Melanocyte of skin (primary cell): Measurements from ENCODE around the gene SUZ12. TPM values are rescaled to one million over a fixed set of nuclear protein-coding genes. Genes with fewer than 3 reads are reported as not detected.

ENCODE experiments used
- small RNA-seq, 2 donors: library from RNA; depleted of rRNA; stranded (forward); fragments of <200 nt; gene quantifications; one replicate each; pipeline ENCODE3, GENCODE V24; 2012
- total RNA-seq, 2 donors: library from RNA; depleted of rRNA; stranded (reverse); fragments of >200 nt; gene quantifications; 2 replicates each; pipeline ENCODE4 v1.2.3, GENCODE V29; 2012

The SUZ12 gene
- total RNA-seq = 10 to 100 TPM; 22.0 to 26.0 TPM

DNA sequence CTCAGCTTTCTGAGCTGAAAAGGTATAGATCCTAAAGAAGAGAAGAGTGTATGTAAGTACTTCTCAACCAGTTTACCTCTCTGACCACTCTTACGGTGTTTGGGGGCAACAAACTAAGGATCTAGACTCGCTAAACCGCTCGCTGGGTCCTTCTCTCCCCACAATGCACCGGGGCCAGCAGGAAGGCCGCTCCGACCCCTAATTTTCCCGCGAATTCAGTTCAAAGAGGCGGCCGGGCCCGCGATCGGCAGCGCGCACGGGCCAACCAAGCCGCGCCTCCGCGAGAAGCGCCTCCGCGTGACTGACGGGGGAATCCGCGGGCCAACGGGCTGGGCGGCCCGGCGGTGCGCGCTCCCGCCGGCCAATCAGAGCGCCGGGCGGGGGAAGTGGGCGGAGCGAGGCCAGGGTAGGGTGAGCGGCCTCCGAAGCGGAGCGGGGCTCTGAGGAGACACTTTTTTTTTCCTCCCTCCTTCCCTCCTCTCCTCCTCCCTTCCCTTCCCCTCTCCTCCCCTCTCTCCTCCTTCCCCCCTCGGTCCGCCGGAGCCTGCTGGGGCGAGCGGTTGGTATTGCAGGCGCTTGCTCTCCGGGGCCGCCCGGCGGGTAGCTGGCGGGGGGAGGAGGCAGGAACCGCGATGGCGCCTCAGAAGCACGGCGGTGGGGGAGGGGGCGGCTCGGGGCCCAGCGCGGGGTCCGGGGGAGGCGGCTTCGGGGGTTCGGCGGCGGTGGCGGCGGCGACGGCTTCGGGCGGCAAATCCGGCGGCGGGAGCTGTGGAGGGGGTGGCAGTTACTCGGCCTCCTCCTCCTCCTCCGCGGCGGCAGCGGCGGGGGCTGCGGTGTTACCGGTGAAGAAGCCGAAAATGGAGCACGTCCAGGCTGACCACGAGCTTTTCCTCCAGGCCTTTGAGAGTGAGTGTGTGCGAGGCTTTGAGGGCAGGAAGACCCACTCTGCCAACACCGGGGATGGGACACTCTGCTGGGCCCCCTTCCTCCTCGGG, at the start of gene SUZ12:
SUZ12 (plus strand) TSS at position 393 of the 995 bp plus-strand sequence; CDS start at position 633, 240 bp downstream.

DNA sequence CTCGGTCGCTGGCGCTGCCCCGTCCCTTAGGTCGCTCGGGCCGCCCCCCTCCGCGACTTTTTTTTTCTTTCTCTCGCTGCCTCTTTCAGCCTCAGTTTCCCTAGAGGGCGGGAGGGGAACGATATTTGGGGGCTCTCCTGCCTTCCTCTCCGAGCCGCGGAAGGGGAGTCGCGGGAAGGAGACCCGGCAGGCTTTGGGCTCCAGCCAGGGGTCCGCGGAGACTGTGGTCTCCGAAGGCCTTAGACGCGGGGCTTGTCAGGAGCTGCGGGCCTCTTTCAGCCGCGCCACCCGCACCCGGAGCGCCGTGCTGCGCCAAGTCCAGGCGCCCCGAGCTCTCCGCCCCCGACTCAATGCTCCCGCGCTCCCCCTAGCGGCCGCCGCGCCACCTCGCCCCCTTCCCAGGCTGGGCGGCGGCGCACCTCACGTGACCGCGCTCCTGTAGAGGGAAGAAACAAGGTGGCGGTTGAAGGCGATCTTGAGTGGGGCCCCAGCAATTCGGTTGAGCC, 70.2 kb downstream of the SUZ12 start, which contains the start of gene LRRC37B:
LRRC37B (plus strand) TSS at position 427 of the 506 bp plus-strand sequence. CDS start 14,010 bp downstream, outside the sequence.

Small RNA genes within 50 kb of the gene (small RNA-seq; reads per million reads assigned to genes)
- gene AC090616.4 (0 reads per million in 2 donors), gene RNA5SP437 (0 reads per million in 2 donors)

Other genes starting within 250 kb of the SUZ12 start
- gene COPRS, start 77.8 kb upstream of the SUZ12 start, total RNA-seq = 10 to 100 TPM; 71.6 to 95.6 TPM
- gene UTP6, start 35.3 kb upstream of the SUZ12 start, total RNA-seq = 10 to 100 TPM; 27.5 to 40.3 TPM
- gene LRRC37B, start 70.4 kb downstream of the SUZ12 start, total RNA-seq = 10 to 100 TPM; 12.3 to 12.4 TPM
- 10 to 100 TPM; 38.9 to 54.6 TPM for gene RHOT1, start 205.5 kb downstream of the SUZ12 start, total RNA-seq